ENCODE data around the gene TEX38.
"Not testable (repeated sequence)": the region's sequence is repeated elsewhere in the genome, so short reads cannot be mapped to it uniquely, and the experiment has no call there.

TEX38 gene

DNA sequence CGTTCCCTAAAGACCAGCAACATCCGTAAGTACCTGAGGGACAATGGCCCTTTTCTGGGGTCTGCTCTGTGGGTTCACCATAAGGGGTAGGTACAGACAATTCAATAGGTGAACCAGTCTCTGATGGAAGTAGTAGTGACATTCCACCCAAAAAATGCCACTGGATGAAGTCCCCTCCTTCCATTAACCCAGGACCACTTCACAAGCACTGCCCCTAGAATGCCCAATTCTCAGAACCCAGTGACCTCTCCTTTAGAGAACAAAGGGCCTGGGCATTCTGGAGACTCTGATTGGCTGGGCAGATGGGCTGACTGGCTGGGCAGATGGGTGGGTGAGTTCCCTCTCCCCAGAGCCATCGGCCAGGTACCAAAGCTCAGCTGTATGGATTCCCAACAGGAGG is at the start of gene TEX38:
TSS of gene TEX38 (plus strand) at position 301 of the 400 bp plus-strand sequence. CDS start at position 382, 81 bp downstream.
- no peak for DNase-seq (ENCODE audit: low read depth in 2 of 2)

DNA sequence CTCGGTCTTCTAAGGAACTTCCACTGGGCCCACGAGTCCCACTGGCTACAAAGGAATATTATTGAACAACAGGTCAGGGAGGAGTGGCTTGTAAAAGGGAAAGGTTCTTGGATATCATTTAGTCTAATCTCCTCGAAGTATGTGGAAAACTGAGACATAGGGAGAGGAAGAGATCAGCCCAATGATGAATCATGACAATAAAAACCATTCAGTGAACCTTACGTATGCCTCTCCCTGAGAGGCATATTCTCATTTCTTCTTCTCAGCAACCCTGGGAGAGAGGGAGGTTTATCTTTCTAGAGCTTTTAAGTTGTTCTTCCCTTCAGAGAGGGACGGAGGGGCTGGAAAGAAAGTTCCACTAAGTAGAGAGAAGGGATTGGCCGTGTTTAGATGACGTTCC is 49.7 kb upstream of the TEX38 start:
- no peak for DNase-seq (ENCODE audit: low read depth in 2 of 2)

DNA sequence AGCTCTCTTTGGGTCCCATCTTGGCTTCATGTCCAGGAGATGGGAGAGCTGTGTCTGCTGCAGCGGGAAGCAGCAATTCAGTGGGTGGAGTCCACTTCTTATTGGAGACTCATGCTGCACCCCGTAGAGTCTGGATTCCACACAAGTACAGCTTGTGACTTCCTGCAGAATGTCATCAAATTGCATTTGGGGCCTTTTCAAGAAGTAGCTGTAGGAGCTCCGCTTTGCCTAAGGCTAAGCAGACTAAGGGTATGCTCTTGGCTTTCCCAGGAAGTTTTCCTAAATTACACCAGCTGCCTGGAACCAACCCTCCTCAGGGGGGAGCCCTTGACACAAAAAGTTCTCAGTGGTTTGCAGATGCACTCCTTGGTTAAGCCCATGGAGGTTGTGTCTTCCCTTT is 49.3 kb upstream of the TEX38 start:
- no peak for DNase-seq (ENCODE audit: low read depth in 2 of 2)

DNA sequence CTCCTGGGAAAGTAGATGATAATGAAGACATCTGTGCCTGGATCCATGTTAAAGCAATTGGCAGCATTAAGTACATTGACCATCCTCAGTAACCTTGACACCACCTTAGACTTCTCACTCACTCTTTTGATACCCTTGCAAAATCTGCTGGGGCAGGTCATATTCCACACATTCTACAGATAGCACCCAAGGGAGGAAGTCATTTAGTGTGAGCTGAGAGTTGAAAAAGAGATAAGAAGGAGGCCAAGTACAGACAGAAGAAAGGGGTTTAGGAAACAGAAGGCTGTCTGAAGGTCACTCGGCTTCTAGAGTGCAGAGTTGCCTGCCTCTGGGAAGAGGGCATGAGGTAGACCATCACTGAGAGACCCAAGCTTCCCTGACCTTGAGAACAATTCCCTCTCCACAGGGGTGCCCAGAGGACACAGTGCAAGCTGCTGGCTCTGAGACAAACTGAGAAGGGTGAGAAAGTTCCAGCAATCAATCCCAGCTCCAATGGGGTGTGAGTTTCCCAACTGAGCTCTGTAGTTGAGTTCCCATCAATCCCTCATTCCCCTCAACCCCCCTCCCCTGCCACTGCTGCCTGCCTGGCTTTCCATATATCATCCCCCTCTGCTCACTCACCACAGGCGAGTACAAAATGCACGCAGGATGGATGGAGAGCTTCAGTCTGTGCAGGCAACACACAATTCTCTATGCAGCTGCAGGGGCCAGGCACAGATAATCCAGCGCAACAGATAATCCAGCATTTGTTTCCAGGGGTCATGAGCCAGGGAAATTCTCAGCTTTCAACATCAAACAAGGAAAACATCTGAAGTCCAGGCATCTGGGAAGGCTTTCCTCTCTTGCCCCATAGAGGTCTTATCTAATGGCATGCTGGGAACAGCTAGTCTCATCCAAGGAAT is 47.7 kb upstream of the TEX38 start:
- DNase-seq (ENCODE audit: low read depth in 2 of 2) = no peak

DNA sequence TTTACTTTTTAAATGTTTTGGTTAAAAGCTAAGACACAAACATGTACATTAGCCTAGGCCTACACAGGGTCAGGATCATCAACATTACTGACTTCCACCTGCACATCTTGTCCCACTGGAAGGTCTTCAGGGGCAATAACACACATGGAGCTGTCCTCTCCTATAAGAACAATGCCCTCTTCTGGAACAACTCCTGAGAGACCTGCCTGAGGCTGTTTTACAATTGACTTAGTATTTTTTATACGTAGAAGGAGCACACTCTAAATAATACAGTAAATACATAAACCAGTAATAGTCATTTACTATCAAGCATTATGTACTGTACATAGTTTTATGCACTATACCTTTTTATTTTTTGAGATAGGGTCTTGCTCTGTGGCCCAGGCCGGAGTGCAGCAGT is 40.9 kb upstream of the TEX38 start:
- no peak for DNase-seq (ENCODE audit: low read depth in 2 of 2)

DNA sequence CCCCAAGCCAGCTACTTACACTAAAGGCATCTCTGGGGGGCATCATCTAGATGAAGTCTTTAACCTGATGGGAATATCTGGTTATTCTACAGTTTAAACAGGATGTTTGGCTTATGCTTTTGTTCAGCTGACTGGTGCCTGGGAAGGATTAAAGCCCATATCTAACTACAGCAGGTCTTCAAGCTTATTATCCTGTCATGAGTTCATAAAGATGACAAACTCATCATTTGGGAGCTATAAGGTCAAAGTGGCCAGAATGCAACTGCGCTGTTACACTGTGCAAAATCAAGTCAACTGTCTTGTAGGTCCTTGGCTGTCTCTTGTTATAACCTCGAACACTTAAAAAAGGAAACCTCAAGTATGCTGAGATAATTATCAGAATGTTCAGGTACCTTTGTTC is 36.4 kb upstream of the TEX38 start:
- DNase-seq (ENCODE audit: low read depth in 2 of 2) = no peak

DNA sequence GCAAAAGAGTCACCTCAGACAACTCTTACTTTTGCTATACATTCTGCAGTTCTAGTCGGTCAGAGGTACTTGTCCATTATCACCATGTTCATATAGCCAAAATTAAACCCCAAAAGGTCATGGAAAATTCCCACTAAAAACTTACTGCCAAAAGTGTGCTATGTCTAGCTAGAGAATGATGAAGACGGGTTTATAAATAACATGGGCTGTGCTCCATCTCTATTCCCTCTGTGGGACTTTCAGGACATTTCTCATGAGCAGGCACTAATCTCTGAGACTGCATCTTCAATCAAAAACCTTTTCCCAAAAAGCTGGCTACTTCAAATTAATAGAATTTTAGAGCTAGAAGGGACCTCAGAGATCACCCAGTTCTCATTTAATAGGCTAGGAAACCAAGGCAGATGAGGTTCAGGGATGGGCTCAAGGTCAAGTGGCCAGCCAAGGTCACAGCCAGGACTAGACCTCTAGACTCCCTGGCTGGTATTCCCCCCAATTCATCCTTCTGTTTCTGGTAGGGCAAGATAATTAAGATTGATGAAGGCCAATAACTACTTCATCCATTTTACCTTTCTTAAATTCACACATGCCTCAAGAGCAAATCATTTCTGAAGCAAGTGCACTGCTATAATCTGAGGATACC is 34.1 kb upstream of the TEX38 start:
- DNase-seq (ENCODE audit: low read depth in 2 of 2) = no peak

DNA sequence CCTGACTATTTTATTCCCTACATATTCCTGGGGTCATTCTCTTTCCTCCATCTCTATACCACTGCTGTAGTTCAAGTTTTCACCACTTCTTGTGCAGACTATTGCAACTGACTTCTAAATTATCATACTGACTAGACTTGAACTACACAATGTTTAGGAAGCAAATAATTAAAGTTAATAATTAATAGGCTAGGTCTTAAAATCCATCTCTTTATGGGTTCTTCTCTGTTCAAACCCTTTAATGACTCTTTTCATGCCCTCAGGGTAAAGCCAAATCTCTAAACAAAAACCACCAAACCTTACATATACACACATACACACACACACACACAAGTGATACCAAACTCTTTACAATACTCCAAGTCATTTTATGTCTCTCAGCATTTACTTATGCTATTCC is 32.7 kb upstream of the TEX38 start:
- no peak for DNase-seq (ENCODE audit: low read depth in 2 of 2)

DNA sequence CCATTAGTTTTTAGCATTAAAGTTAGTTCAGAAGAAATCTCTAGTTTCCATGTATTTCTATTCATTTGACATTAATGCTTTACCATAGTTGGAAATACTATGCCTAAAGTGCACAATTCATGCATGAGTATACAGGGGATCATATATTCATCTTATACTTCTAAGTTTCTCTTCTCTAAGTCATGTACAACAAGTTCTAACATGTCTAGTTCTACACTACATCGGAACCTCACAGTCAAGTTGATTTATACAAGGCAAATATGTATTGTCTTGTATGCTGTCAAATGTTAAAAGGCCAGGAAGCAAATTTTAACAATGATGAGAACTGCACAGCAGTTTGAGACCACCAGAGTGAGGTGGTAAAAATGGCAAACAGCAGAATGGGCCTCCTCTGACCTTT is 32.1 kb upstream of the TEX38 start:
- DNase-seq (ENCODE audit: low read depth in 2 of 2) = no peak

DNA sequence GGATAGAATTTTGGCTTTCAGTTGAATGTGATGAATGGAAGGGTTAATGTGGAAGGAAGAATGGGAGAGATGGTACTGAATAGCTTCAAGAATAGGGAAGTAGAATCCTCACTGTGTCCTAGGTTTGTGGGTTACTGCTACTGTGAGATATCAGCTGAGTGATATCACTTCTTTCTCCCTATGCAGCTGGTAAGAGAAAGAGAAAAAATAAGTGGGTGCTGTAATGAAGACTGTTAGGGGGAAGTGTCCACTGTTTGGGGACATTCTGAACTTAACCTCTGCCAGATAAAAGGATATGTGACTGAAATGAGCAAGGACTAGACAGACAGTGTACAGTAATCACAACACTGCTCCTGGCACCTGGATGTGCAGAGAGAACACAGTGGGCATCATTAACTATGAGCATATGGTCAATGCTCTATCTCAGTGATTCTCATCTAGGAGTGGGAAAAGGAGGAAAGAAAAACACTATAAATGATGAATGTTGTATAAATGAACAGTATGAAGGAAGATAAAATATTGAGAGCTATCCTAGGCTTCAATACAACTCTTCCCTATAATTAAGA is 29.5 kb upstream of the TEX38 start:
- DNase-seq (ENCODE audit: low read depth in 2 of 2) = no peak

DNA sequence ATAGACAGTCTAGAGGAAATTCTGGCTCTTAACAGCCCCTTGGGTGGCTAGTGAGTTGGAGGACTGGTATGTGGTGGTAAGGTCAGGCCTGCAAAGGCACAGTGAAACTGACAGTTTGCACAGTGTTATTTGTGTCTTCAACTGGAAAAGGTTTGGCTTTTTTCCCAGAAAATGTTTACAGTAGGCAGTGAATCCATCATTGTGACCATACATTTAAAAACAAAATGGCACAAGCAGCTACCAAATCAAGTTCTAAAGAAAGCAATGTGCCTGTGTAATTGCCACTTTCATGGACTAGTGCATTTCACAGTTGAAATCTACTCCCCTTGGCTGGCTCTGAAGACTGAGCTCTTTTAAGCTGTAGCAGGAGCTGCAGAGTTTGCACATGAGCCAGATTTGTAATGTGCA is 28.3 kb upstream of the TEX38 start:
- no peak for DNase-seq (ENCODE audit: low read depth in 2 of 2)

DNA sequence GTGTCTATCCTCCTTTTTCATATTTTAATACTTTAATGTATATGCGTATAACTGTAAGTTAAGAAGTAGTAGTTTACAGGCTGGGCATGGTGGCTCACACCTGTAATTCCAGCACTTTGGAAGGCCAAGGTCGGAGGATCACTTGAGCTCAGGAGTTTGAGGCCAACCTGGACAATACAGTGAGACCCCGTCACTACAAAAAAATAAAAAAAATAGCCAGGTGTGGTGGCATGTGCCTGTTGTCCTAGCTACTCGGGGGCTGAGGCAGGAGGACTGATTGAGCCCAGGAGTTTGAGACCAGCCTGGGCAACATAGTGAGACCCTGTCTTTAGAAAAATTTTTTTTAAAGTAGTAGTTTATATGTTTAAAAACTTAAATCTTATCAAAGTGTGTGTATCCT is 25.8 kb upstream of the TEX38 start:
- DNase-seq (ENCODE audit: low read depth in 2 of 2) = no peak

DNA sequence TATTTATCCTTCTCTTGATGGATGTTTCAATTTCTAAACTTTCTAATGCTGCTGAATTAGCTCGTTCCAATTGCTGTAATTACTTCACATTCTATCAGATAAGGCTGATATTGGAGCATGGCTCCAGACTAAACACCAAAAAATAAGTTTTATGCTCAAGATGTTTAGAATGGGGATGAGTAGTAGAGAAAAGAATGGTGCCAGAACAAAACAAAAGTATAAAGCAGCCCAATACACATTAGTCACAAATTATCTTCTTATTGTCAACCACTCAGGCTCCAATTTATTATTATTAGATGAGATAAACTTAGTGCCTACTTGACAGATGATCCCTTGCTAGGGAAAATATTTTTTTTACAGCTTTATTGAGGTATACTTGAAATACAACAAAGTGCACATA is 25.3 kb upstream of the TEX38 start:
- DNase-seq (ENCODE audit: low read depth in 2 of 2) = no peak

DNA sequence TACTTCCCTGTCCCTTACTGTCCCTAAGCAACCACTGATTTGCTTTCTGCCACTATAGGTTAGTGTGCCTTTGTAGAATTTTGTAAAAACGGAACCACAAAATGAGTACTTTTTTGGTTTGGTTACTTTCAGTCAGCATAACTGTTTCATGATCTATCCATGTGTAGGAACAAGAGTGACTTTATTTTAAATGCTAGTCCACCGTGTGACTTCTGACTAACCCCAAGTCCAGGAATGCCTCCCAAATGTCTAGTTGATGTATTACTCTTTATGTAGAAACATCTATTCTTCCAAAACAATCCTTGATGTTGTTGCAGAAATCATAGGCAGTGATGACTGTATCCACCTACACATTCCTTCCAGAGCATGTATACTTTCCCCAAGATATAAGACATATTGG is 24.8 kb upstream of the TEX38 start:
- DNase-seq (ENCODE audit: low read depth in 2 of 2) = no peak

DNA sequence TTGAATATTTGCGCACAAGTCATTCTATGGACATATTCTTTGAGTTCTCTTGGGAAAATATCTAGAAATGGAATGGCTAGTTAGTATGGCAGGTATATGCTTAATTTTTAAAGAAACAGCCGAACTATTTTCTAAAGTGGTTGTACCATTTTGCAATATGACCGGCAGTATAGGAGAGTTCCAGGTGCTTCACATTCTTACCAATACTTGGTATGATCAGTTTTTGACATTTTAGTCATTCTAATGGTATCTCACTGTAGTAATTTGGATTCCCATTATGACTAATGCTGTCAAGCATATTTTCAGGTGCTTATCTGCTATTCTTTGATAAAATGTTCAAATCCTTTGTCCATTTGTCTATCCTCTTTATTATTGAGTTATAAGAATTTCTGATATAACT is 24.0 kb upstream of the TEX38 start:
- no peak for DNase-seq (ENCODE audit: low read depth in 2 of 2)

DNA sequence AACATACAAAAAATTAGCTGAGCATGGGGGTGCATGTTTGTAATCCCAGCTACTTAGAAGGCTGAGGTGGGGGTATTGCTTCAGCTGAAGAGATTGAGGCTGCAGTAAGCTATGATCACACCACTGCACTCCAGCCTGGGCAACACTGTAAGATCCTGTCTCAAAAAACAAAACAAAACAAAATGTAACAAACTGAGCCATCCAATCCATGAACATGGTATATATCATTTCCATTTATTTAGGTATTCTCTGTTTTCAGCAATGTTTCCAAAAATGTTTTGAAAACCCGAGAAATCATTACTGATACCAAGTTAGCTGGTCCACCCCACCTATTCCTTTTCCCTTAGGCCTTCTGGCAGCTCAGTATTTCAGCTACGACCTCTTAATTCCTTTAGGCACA is 21.9 kb upstream of the TEX38 start:
- DNase-seq (ENCODE audit: low read depth in 2 of 2) = no peak

DNA sequence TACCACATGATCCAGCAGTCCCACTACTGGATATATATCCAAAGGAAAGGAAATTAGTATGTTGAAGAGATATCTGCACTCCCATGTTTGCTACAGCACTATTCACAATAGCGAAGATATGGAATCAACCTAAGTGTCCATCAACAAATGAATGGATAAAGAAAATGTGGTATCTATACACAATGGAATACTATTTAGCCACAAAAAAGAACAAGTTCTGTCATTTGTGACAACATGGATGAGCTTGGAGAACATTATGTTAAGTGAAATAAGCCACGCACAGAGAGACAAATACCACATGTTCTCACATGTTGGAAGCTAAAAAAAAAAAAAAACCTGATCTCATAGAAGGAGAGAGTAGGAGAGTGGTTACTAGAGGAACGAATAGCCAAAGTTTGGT is 21.2 kb upstream of the TEX38 start:
- no peak for DNase-seq (ENCODE audit: low read depth in 2 of 2)

DNA sequence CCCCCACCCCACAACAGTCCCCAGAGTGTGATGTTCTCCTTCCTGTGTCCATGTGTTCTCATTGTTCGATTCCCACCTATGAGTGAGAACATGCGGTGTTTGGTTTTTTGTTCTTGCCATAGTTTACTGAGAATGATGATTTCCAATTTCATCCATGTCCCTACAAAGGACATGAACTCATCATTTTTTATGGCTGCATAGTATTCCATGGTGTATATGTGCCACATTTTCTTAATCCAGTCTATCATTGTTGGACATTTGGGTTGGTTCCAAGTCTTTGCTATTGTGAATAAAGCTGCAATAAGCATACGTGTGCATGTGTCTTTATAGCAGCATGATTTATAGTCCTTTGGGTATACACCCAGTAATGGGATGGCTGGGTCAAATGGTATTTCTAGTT is 20.5 kb upstream of the TEX38 start:
- not testable (repeated sequence) for DNase-seq (ENCODE audit: low read depth in 2 of 2)

DNA sequence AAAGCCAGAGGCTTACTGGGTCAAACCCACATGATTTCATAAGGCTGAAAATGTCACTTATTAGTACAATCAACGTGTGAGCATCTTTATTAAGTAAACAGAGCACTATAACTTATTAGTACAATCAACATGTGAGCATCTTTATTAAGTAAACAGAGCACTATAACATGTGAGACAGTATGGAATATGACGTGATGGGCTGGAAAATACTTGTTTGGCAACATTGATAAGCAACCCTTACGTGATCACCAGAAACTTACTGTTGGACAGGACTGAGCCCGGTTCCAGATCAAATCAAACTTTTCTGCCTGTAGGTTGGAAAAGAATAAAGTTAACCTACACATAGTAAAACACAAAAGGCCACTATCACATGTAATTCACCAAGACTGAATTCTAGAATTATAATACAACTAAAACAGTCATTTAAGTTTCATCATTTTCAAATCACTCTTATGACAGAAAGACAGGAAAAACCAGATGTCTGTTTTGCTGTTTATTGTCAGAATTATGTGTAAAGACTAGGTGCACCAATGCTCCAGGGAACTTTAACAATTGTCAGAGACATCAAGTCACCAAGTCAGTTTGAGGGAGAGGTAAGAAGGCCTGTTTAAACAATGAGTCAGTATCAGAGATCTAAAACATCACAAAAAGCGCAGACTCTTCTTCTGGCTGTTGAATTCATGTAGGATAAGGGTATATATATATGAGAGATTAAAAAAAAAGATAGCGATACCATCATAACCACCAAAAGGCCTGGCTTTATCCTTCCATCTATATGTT is 19.1 kb upstream of the TEX38 start:
- DNase-seq (ENCODE audit: low read depth in 2 of 2) = no peak

DNA sequence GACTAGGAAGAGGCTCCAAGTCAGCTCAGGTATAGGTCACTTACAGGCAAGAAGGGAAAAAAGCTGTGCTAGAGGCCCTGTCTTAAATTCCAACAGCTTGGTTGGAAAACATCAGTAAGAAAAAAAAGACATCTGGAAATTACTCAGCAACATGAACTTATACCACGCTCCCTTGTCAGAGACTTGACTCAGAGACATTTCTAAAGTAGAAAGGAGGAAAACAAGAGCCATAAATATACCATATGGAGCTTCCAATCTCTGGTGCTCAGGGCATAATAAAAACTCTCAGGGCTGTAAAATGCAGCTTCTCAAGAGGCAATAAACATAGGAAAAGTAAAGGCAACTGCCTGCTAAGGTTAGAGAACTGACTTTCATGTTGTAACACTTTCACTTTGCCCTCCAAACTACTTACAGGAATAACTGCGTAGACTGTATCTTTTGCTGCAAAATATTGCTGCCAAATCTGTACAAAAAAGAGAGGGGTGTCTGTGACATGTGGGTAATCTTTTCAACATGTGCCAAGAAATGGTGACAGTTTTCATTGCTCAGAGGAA is 18.2 kb upstream of the TEX38 start:
- DNase-seq (ENCODE audit: low read depth in 2 of 2) = no peak

DNA sequence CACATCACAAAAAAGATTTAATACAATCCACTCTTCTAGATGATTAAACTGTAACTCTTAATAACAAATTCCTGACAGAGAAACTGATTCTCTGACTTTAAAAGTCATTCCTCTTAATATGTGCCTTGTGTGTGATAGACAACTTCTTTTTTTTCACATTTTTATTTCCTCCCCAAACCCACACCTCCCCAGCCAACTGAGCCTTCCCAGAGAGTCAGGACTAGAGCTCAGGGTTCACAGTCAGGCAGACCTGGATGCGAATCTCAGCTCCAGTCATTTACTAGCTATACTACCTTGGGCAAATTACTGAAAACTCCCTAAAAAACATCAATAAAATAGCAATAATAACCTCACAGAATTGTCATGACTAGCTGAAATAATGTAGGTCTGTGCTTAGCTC is 17.6 kb upstream of the TEX38 start:
- DNase-seq (ENCODE audit: low read depth in 2 of 2) = no peak

DNA sequence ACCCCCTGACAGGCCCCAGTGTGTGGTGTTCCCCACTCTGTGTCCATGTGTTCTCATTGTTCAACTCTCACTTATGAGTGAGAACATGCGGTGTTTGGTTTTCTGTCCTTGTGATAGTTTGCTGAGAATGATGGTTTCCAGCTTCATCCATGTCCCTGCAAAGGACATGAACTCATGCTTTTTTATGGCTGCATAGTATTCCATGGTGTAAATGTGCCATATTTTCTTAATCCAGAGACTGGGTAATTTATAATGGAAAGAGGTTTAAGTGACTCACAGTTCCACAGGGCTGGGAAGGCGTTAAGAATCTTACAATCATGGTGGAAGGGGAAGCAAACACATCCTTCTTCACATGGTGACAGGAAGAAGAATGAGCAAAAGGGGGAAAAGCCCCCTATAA is 17.0 kb upstream of the TEX38 start:
- DNase-seq (ENCODE audit: low read depth in 2 of 2) = not testable (repeated sequence)

Measured in stimulated activated CD8-positive, alpha-beta memory T cell treated with anti-CD3 and anti-CD28 coated beads, Interleukin-15, amount 100 ng/mL, for 48 hours (primary cell).